Measurements from ENCODE around the gene NANOS2.

NANOS2 gene

GRCh38 chr19:45895519-45895972 lies 19.0 kb downstream of the NANOS2 start:
- no peak for DNase-seq (ENCODE audit: low spot score)

- no peak for DNase-seq (ENCODE audit: low spot score)
These were observed 23.7 kb downstream of the NANOS2 start for GRCh38 chr19:45890877-45891276.

GRCh38 chr19:45889210-45889885 lies 25.2 kb downstream of the NANOS2 start:
- DNase-seq (ENCODE audit: low spot score) = no peak

- no peak for DNase-seq (ENCODE audit: low spot score)
These were observed 27.3 kb downstream of the NANOS2 start for GRCh38 chr19:45887200-45887710.

- DNase-seq (ENCODE audit: low spot score) = peak; percentile 93
These were observed 28.0 kb downstream of the NANOS2 start for GRCh38 chr19:45886427-45887199.

GRCh38 chr19:45885556-45886426 lies 28.8 kb downstream of the NANOS2 start, which contains the start of gene IRF2BP1:
Gene IRF2BP1, minus strand, starts transcription at chr19:45886141. Its CDS starts 367 bp downstream, at chr19:45885774.
- peak; percentile 94 for DNase-seq (ENCODE audit: low spot score)

GRCh38 chr19:45884682-45885555 lies 29.7 kb downstream of the NANOS2 start:
- peak; percentile 60 for DNase-seq (ENCODE audit: low spot score)

GRCh38 chr19:45883881-45884681 lies 30.5 kb downstream of the NANOS2 start:
- DNase-seq (ENCODE audit: low spot score) = no peak

- no peak for DNase-seq (ENCODE audit: low spot score)
These were observed 31.0 kb downstream of the NANOS2 start for GRCh38 chr19:45883586-45883880.

GRCh38 chr19:45882652-45883585 lies 31.7 kb downstream of the NANOS2 start:
- DNase-seq (ENCODE audit: low spot score) = peak; percentile 93

GRCh38 chr19:45881909-45882528 lies 32.6 kb downstream of the NANOS2 start:
- no peak for DNase-seq (ENCODE audit: low spot score)

- no peak for DNase-seq (ENCODE audit: low spot score)
These were observed 33.3 kb downstream of the NANOS2 start for GRCh38 chr19:45881082-45881908.

GRCh38 chr19:45879971-45880370 lies 34.6 kb downstream of the NANOS2 start:
- no peak for DNase-seq (ENCODE audit: low spot score)

- DNase-seq (ENCODE audit: low spot score) = no peak
These were observed 35.5 kb downstream of the NANOS2 start for GRCh38 chr19:45879055-45879454.

- DNase-seq (ENCODE audit: low spot score) = no peak
These were observed 36.4 kb downstream of the NANOS2 start for GRCh38 chr19:45878043-45878794.

GRCh38 chr19:45876411-45877197 lies 38.0 kb downstream of the NANOS2 start:
- DNase-seq (ENCODE audit: low spot score) = peak; percentile 66

- no peak for DNase-seq (ENCODE audit: low spot score)
These were observed 38.5 kb downstream of the NANOS2 start for GRCh38 chr19:45876161-45876410.

Data from ecto neural progenitor cell (in vitro differentiated cells).